ENCODE results near the gene DDX54. TPM values are rescaled to one million over a fixed set of nuclear protein-coding genes. Genes with fewer than 3 reads are reported as not detected.

Gene DDX54
- total RNA-seq, 1 donor: 40.2 TPM

GRCh38 chr12:113136128-113136989 is 48.9 kb downstream of the DDX54 start:
- H3K27me3 ChIP-seq (ENCODE audit: insufficient read depth, low read length): no peaks in the 10 kb centered on the region
- no peak for TF ChIP-seq CTCF (IDR thresholded peaks at IDR 0.05; ENCODE audit: extremely low read depth, low read depth, low read length)
- H3K4me1 ChIP-seq (ENCODE audit: insufficient read depth, low read length): no peaks in the 10 kb centered on the region
- no peak overlapping the region for H3K4me3 ChIP-seq (ENCODE audit: insufficient read depth, low read length)
- no peaks in the 10 kb centered on the region for H3K36me3 ChIP-seq (ENCODE audit: insufficient read depth, low read length)
- no peaks in the 10 kb centered on the region for H3K9me3 ChIP-seq (ENCODE audit: low read depth, low read length)
- DNase-seq (ENCODE audit: insufficient read length, low spot score, missing footprints): peak; percentile 72
- no peak overlapping the region for H3K4me2 ChIP-seq (ENCODE audit: insufficient read depth, low read length)
- H3K27ac ChIP-seq (ENCODE audit: low read depth, low read length): no peak overlapping the region
- H4K20me1 ChIP-seq (ENCODE audit: insufficient read depth, low read length): no peaks in the 10 kb centered on the region
- no peaks in the 10 kb centered on the region for H3K79me2 ChIP-seq (ENCODE audit: insufficient read depth, low read length)
- H2AFZ ChIP-seq (ENCODE audit: low read length): no peak overlapping the region

- no peak within 1 kb of the TSS for H3K4me2 ChIP-seq (ENCODE audit: insufficient read depth, low read length)
- H2AFZ ChIP-seq (ENCODE audit: low read length): no peak within 1 kb of the TSS
- no peaks in the 10 kb centered on the region for H3K4me1 ChIP-seq (ENCODE audit: insufficient read depth, low read length)
- no peak within 1 kb of the TSS for H3K27ac ChIP-seq (ENCODE audit: low read depth, low read length)
- H3K36me3 ChIP-seq (ENCODE audit: insufficient read depth, low read length): no peaks in the 10 kb centered on the region
- no peaks in the 10 kb centered on the region for H3K9me3 ChIP-seq (ENCODE audit: low read depth, low read length)
- no peak for TF ChIP-seq CTCF (IDR thresholded peaks at IDR 0.05; ENCODE audit: extremely low read depth, low read depth, low read length)
- H4K20me1 ChIP-seq (ENCODE audit: insufficient read depth, low read length): no peaks in the 10 kb centered on the region
- DNase-seq (ENCODE audit: insufficient read length, low spot score, missing footprints): peak; percentile 66
- no peaks in the 10 kb centered on the region for H3K79me2 ChIP-seq (ENCODE audit: insufficient read depth, low read length)
- no peak within 1 kb of the TSS for H3K4me3 ChIP-seq (ENCODE audit: insufficient read depth, low read length)
- H3K27me3 ChIP-seq (ENCODE audit: insufficient read depth, low read length): no peaks in the 10 kb centered on the region
These were observed 49.8 kb downstream of the DDX54 start, which contains the start of gene RASAL1 for GRCh38 chr12:113135178-113136127. TSS of gene RASAL1 (minus strand) at chr12:113135761. CDS start at chr12:113135462, 299 bp downstream.

- no peaks in the 10 kb centered on the region for H3K36me3 ChIP-seq (ENCODE audit: insufficient read depth, low read length)
- H3K27ac ChIP-seq (ENCODE audit: low read depth, low read length): no peak overlapping the region
- no peaks in the 10 kb centered on the region for H4K20me1 ChIP-seq (ENCODE audit: insufficient read depth, low read length)
- H3K9me3 ChIP-seq (ENCODE audit: low read depth, low read length): no peaks in the 10 kb centered on the region
- H3K27me3 ChIP-seq (ENCODE audit: insufficient read depth, low read length): no peaks in the 10 kb centered on the region
- no peak for TF ChIP-seq CTCF (IDR thresholded peaks at IDR 0.05; ENCODE audit: extremely low read depth, low read depth, low read length)
- H3K4me1 ChIP-seq (ENCODE audit: insufficient read depth, low read length): no peaks in the 10 kb centered on the region
- no peaks in the 10 kb centered on the region for H3K79me2 ChIP-seq (ENCODE audit: insufficient read depth, low read length)
- H3K4me2 ChIP-seq (ENCODE audit: insufficient read depth, low read length): no peak overlapping the region
- peak; percentile 51 for DNase-seq (ENCODE audit: insufficient read length, low spot score, missing footprints)
- H2AFZ ChIP-seq (ENCODE audit: low read length): no peak overlapping the region
- H3K4me3 ChIP-seq (ENCODE audit: insufficient read depth, low read length): no peak overlapping the region
These were observed 50.7 kb downstream of the DDX54 start for GRCh38 chr12:113134521-113134951.

Data from osteoblast (primary cell).